GM23338 (cell line): ENCODE measurements around the gene AGPAT4. TPM values are rescaled to one million over a fixed set of nuclear protein-coding genes. Genes with fewer than 3 reads are reported as not detected.

ENCODE experiments used
- ATAC-seq: fragments of 200-7000 bp; cut with Tn5 transposase; 3 replicates; pipeline ENCODE4 v1.9.1; 2020
- DNase-seq: peaks from one replicate; pipeline ENCODE4 v3.0.0-alpha.2; 2015; ENCODE audit warnings: low spot score
- H2AFZ ChIP-seq: fragments of 200-600 bp; sonication (generic); 2 replicates; pipeline ENCODE4 v1.8.0; 2016; ENCODE audit warnings: antibody characterized with exemption, mild to moderate bottlenecking, moderate library complexity
- H3F3A ChIP-seq: fragments of 200-600 bp; sonication (generic); replicated peaks from 2 replicates; pipeline ENCODE4 v1.8.0; 2017; ENCODE audit warnings: antibody characterized with exemption, mixed run types, low read depth
- H3K27ac ChIP-seq: fragments of 200-600 bp; sonication (generic); 2 replicates; pipeline ENCODE4 v1.6.1; 2016; ENCODE audit warnings: low read depth
- H3K27me3 ChIP-seq: fragments of 200-600 bp; sonication (generic); 2 replicates; pipeline ENCODE4 v1.8.0; 2016; ENCODE audit warnings: mild to moderate bottlenecking, mixed run types, moderate library complexity; ENCODE audit not compliant: insufficient read depth
- H3K36me3 ChIP-seq: fragments of 200-600 bp; sonication (generic); 2 replicates; pipeline ENCODE4 v1.8.0; 2016; ENCODE audit warnings: mild to moderate bottlenecking; ENCODE audit not compliant: insufficient read depth
- H3K4me1 ChIP-seq: fragments of 200-600 bp; sonication (generic); 2 replicates; pipeline ENCODE4 v1.8.0; 2016; ENCODE audit warnings: mild to moderate bottlenecking, moderate library complexity; ENCODE audit not compliant: insufficient read depth
- H3K4me2 ChIP-seq: fragments of 200-600 bp; sonication (generic); 2 replicates; pipeline ENCODE4 v1.7.1; 2017; ENCODE audit warnings: mixed run types
- H3K4me3 ChIP-seq: fragments of 200-600 bp; sonication (generic); 2 replicates; pipeline ENCODE4 v1.6.1; 2016; ENCODE audit warnings: mixed run types
- H3K79me2 ChIP-seq: fragments of 200-600 bp; sonication (generic); replicated peaks from 2 replicates; pipeline ENCODE4 v1.8.0; 2017; ENCODE audit warnings: mild to moderate bottlenecking; ENCODE audit not compliant: insufficient read depth
- H3K9me2 ChIP-seq: fragments of 200-600 bp; sonication (generic); 2 replicates; pipeline ENCODE4 v1.8.0; 2017; ENCODE audit not compliant: insufficient read depth
- H4K20me1 ChIP-seq: fragments of 200-600 bp; sonication (generic); replicated peaks from 2 replicates; pipeline ENCODE4 v1.8.0; 2017; ENCODE audit warnings: mild to moderate bottlenecking; ENCODE audit not compliant: insufficient read depth
- H3K27ac Mint-ChIP-seq: 2 replicates; pipeline ENCODE4 v1.8.0; 2020; ENCODE audit warnings: inconsistent platforms, mild to moderate bottlenecking, moderate library complexity, mixed read lengths
- H3K27me3 Mint-ChIP-seq: 3 replicates; pipeline ENCODE4 v1.8.0; 2022; ENCODE audit warnings: low read depth, mild to moderate bottlenecking, moderate library complexity, mixed read lengths, inconsistent platforms; ENCODE audit not compliant: insufficient read depth, poor library complexity
- H3K36me3 Mint-ChIP-seq: 3 replicates; pipeline ENCODE4 v1.8.0; 2021; ENCODE audit warnings: low read depth, mild to moderate bottlenecking, inconsistent platforms, moderate library complexity, mixed read lengths
- H3K4me1 Mint-ChIP-seq: 3 replicates; pipeline ENCODE4 v1.8.0; 2020; ENCODE audit warnings: mild to moderate bottlenecking, inconsistent platforms, mixed read lengths
- H3K4me3 Mint-ChIP-seq: 3 replicates; pipeline ENCODE4 v1.8.0; 2021; ENCODE audit warnings: moderate library complexity, mild to moderate bottlenecking, inconsistent platforms, mixed read lengths
- H3K9me3 Mint-ChIP-seq: 3 replicates; pipeline ENCODE4 v1.8.0; 2020; ENCODE audit warnings: moderate library complexity, mild to moderate bottlenecking, inconsistent platforms, mixed read lengths
- CREB1 ChIP-seq: fragments of 250-450 bp; sonication (Bioruptor Pico); IDR thresholded peaks from 2 replicates; pipeline ENCODE4 v1.5.0; 2020; ENCODE audit warnings: low read depth, mild to moderate bottlenecking, moderate library complexity
- EZH2 ChIP-seq: fragments of 200-600 bp; sonication (generic); IDR thresholded peaks from one replicate; pipeline ENCODE4 v1.8.0; 2017; ENCODE audit warnings: antibody characterized with exemption, mild to moderate bottlenecking, low read depth; ENCODE audit not compliant: unreplicated experiment
- EZH2phosphoT487 ChIP-seq: fragments of 200-600 bp; sonication (generic); IDR thresholded peaks from one replicate; pipeline ENCODE4 v1.8.1; 2018; ENCODE audit warnings: antibody characterized with exemption; ENCODE audit not compliant: unreplicated experiment
- JUNB ChIP-seq: IDR thresholded peaks from one replicate; pipeline ENCODE4 v1.6.1; 2016; ENCODE audit warnings: antibody characterized with exemption; ENCODE audit not compliant: unreplicated experiment
- NANOG ChIP-seq: IDR thresholded peaks from 2 replicates; pipeline ENCODE4 v1.6.1; 2016; ENCODE audit warnings: antibody characterized with exemption, borderline replicate concordance
- POLR2AphosphoS5 ChIP-seq: IDR thresholded peaks from 2 replicates; pipeline ENCODE4 v1.6.1; 2016; ENCODE audit warnings: antibody characterized with exemption, low read depth
- STAT1 ChIP-seq: IDR thresholded peaks from one replicate; pipeline ENCODE4 v1.6.1; 2016; ENCODE audit warnings: antibody characterized with exemption; ENCODE audit not compliant: unreplicated experiment
- ZNF114 ChIP-seq: fragments of 250-450 bp; sonication (Bioruptor Pico); IDR thresholded peaks from 2 replicates; pipeline ENCODE4 v1.5.0; 2020; ENCODE audit warnings: mild to moderate bottlenecking, moderate library complexity
- polyA plus RNA-seq: library from polyadenylated mRNA; unstranded; fragments of >200 nt; fragmentation: Nextera tagmentation; extraction: Ambion mirVana; gene quantifications from 2 replicates; pipeline ENCODE4 v1.2.1, GENCODE V29; 2016
- total RNA-seq: library from RNA; depleted of rRNA; stranded (reverse); fragments of >200 nt; shearing (Covaris generic); gene quantifications from 2 replicates; pipeline ENCODE4 v1.2.3, GENCODE V29; 2014
- TF ChIP-seq, protein P1 (sequence below): IDR thresholded peaks from one replicate; pipeline ENCODE4 v1.6.1; 2018; ENCODE audit warnings: antibody characterized with exemption; ENCODE audit not compliant: unreplicated experiment
- TF ChIP-seq, protein P2 (sequence below): IDR thresholded peaks from 2 replicates; pipeline ENCODE4 v1.6.1; 2016; ENCODE audit warnings: antibody characterized with exemption
- TF ChIP-seq, protein P3 (sequence below): fragments of 250-450 bp; sonication (Bioruptor Pico); IDR thresholded peaks from 2 replicates; pipeline ENCODE4 v1.5.0; 2020; ENCODE audit warnings: mild to moderate bottlenecking, moderate library complexity
- TF ChIP-seq, protein P4 (sequence below), 2 experiments: fragments of 200-600 bp in 1 of 2; sonication (generic) in 1 of 2; conservative IDR thresholded peaks; 2 replicates each; pipeline versions ENCODE4 v1.5.1 to v1.6.1; 2016 to 2017; ENCODE audit warnings: antibody characterized with exemption in 2 of 2, low read depth in 2 of 2, mild to moderate bottlenecking in 2 of 2, moderate library complexity in 1 of 2

AGPAT4 gene
- total and polyA plus RNA-seq, 2 experiments from 2014 or later, result 8.9 to 19.3 TPM

DNA sequence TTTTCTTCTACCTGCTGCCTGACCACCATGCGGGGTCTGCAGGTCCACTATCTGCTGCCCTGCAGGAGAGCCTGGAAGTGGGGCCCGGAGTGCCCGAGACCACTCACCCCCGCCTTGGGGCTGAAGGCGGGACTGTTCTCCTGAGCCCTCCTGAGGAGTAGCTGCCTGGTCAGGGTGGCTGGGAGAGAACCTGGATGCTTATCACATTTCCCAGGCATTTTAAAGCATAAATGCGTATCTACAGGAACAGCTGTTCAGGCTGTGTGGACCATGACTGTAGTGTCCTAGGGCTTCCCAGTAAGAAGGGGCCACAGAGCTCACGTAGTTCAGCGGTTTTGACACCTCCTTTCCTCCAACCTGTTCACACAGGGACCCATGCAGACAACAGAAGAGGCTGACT is 123.3 kb downstream of the AGPAT4 start:
- peaks cover 5% of the 10 kb centered on the region for H3K27me3 Mint-ChIP-seq
- no peak overlapping the region for H3K4me3 ChIP-seq
- H3K4me2 ChIP-seq, result no peak overlapping the region
- no peaks in the 10 kb centered on the region for H3K27me3 ChIP-seq
- no peak overlapping the region for H2AFZ ChIP-seq
- no peak for ATAC-seq
- H3K4me1 ChIP-seq, result no peaks in the 10 kb centered on the region
- no peak overlapping the region for H3K27ac ChIP-seq
- H4K20me1 ChIP-seq, result no peaks in the 10 kb centered on the region
- TF ChIP-seq EZH2 (no peak), NANOG (no peak), STAT1 (no peak), ZNF114 (CRISPR knock-in tag) (no peak), EZH2phosphoT487 (no peak), CREB1 (CRISPR knock-in tag) (no peak), POLR2AphosphoS5 (no peak), JUNB (no peak)
- TF ChIP-seq, protein P1, sequence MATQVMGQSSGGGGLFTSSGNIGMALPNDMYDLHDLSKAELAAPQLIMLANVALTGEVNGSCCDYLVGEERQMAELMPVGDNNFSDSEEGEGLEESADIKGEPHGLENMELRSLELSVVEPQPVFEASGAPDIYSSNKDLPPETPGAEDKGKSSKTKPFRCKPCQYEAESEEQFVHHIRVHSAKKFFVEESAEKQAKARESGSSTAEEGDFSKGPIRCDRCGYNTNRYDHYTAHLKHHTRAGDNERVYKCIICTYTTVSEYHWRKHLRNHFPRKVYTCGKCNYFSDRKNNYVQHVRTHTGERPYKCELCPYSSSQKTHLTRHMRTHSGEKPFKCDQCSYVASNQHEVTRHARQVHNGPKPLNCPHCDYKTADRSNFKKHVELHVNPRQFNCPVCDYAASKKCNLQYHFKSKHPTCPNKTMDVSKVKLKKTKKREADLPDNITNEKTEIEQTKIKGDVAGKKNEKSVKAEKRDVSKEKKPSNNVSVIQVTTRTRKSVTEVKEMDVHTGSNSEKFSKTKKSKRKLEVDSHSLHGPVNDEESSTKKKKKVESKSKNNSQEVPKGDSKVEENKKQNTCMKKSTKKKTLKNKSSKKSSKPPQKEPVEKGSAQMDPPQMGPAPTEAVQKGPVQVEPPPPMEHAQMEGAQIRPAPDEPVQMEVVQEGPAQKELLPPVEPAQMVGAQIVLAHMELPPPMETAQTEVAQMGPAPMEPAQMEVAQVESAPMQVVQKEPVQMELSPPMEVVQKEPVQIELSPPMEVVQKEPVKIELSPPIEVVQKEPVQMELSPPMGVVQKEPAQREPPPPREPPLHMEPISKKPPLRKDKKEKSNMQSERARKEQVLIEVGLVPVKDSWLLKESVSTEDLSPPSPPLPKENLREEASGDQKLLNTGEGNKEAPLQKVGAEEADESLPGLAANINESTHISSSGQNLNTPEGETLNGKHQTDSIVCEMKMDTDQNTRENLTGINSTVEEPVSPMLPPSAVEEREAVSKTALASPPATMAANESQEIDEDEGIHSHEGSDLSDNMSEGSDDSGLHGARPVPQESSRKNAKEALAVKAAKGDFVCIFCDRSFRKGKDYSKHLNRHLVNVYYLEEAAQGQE, result no peak
- TF ChIP-seq, protein P2, sequence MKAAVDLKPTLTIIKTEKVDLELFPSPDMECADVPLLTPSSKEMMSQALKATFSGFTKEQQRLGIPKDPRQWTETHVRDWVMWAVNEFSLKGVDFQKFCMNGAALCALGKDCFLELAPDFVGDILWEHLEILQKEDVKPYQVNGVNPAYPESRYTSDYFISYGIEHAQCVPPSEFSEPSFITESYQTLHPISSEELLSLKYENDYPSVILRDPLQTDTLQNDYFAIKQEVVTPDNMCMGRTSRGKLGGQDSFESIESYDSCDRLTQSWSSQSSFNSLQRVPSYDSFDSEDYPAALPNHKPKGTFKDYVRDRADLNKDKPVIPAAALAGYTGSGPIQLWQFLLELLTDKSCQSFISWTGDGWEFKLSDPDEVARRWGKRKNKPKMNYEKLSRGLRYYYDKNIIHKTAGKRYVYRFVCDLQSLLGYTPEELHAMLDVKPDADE, result no peak
- TF ChIP-seq, protein P3, sequence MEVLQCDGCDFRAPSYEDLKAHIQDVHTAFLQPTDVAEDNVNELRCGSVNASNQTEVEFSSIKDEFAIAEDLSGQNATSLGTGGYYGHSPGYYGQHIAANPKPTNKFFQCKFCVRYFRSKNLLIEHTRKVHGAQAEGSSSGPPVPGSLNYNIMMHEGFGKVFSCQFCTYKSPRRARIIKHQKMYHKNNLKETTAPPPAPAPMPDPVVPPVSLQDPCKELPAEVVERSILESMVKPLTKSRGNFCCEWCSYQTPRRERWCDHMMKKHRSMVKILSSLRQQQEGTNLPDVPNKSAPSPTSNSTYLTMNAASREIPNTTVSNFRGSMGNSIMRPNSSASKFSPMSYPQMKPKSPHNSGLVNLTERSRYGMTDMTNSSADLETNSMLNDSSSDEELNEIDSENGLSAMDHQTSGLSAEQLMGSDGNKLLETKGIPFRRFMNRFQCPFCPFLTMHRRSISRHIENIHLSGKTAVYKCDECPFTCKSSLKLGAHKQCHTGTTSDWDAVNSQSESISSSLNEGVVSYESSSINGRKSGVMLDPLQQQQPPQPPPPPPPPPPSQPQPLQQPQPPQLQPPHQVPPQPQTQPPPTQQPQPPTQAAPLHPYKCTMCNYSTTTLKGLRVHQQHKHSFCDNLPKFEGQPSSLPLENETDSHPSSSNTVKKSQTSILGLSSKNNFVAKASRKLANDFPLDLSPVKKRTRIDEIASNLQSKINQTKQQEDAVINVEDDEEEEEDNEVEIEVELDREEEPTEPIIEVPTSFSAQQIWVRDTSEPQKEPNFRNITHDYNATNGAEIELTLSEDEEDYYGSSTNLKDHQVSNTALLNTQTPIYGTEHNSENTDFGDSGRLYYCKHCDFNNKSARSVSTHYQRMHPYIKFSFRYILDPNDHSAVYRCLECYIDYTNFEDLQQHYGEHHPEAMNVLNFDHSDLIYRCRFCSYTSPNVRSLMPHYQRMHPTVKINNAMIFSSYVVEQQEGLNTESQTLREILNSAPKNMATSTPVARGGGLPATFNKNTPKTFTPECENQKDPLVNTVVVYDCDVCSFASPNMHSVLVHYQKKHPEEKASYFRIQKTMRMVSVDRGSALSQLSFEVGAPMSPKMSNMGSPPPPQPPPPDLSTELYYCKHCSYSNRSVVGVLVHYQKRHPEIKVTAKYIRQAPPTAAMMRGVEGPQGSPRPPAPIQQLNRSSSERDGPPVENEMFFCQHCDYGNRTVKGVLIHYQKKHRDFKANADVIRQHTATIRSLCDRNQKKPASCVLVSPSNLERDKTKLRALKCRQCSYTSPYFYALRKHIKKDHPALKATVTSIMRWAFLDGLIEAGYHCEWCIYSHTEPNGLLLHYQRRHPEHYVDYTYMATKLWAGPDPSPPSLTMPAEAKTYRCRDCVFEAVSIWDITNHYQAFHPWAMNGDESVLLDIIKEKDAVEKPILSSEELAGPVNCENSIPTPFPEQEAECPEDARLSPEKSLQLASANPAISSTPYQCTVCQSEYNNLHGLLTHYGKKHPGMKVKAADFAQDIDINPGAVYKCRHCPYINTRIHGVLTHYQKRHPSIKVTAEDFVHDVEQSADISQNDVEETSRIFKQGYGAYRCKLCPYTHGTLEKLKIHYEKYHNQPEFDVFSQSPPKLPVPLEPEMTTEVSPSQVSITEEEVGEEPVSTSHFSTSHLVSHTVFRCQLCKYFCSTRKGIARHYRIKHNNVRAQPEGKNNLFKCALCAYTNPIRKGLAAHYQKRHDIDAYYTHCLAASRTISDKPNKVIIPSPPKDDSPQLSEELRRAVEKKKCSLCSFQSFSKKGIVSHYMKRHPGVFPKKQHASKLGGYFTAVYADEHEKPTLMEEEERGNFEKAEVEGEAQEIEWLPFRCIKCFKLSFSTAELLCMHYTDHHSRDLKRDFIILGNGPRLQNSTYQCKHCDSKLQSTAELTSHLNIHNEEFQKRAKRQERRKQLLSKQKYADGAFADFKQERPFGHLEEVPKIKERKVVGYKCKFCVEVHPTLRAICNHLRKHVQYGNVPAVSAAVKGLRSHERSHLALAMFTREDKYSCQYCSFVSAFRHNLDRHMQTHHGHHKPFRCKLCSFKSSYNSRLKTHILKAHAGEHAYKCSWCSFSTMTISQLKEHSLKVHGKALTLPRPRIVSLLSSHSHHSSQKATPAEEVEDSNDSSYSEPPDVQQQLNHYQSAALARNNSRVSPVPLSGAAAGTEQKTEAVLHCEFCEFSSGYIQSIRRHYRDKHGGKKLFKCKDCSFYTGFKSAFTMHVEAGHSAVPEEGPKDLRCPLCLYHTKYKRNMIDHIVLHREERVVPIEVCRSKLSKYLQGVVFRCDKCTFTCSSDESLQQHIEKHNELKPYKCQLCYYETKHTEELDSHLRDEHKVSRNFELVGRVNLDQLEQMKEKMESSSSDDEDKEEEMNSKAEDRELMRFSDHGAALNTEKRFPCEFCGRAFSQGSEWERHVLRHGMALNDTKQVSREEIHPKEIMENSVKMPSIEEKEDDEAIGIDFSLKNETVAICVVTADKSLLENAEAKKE (CRISPR knock-in tag), result no peak
- TF ChIP-seq, protein P4, sequence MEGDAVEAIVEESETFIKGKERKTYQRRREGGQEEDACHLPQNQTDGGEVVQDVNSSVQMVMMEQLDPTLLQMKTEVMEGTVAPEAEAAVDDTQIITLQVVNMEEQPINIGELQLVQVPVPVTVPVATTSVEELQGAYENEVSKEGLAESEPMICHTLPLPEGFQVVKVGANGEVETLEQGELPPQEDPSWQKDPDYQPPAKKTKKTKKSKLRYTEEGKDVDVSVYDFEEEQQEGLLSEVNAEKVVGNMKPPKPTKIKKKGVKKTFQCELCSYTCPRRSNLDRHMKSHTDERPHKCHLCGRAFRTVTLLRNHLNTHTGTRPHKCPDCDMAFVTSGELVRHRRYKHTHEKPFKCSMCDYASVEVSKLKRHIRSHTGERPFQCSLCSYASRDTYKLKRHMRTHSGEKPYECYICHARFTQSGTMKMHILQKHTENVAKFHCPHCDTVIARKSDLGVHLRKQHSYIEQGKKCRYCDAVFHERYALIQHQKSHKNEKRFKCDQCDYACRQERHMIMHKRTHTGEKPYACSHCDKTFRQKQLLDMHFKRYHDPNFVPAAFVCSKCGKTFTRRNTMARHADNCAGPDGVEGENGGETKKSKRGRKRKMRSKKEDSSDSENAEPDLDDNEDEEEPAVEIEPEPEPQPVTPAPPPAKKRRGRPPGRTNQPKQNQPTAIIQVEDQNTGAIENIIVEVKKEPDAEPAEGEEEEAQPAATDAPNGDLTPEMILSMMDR (conservative IDR thresholded peaks at IDR 0.05; ENCODE audit: low read depth in 2 of 2), result no peak
- no peak for DNase-seq
- H3K9me2 ChIP-seq, result no peaks in the 10 kb centered on the region
- H3K27ac Mint-ChIP-seq, result no peak overlapping the region
- no peak overlapping the region for H3K4me3 Mint-ChIP-seq
- H3K36me3 Mint-ChIP-seq, result peaks cover 30% of the 10 kb centered on the region
- H3K79me2 ChIP-seq, result no peaks in the 10 kb centered on the region
- peaks cover 6% of the 10 kb centered on the region for H3K36me3 ChIP-seq
- no peaks in the 10 kb centered on the region for H3F3A ChIP-seq
- no peaks in the 10 kb centered on the region for H3K4me1 Mint-ChIP-seq
- H3K9me3 Mint-ChIP-seq, result no peaks in the 10 kb centered on the region; the same call in 2 of the 3 replicates
